Upper lobe of left lung (tissue), 4 donors: ENCODE results near the gene NPIPA8.
"Not testable (repeated sequence)": the region's sequence is repeated elsewhere in the genome, so short reads cannot be mapped to it uniquely, and the experiment has no call there.

Experiments
- CTCF ChIP-seq, 6 experiments: fragments of 450-650 bp in 4 of 6; fragments of 200-600 bp in 2 of 6; sonication (generic) in 2 of 6; IDR thresholded peaks; one replicate each; pipeline ENCODE4 v1.5.1; 2016 to 2019; ENCODE audit warnings: antibody characterized with exemption in 6 of 6
- EP300 ChIP-seq, 4 donors: sonication (generic); formaldehyde crosslinking; IDR thresholded peaks; one replicate each; pipeline ENCODE4 v1.5.1; 2017; ENCODE audit warnings: antibody characterized with exemption in 4 of 4, control low read depth in 2 of 4
- POLR2A ChIP-seq, 4 donors: fragments of 450-650 bp; IDR thresholded peaks; one replicate each; pipeline ENCODE4 v1.5.1; 2016 to 2017; ENCODE audit warnings: antibody characterized with exemption in 4 of 4, mild to moderate bottlenecking in 2 of 4
- POLR2AphosphoS5 ChIP-seq, 2 donors: sonication (generic); formaldehyde crosslinking; IDR thresholded peaks; one replicate each; pipeline ENCODE4 v1.5.1; 2017; ENCODE audit warnings: antibody characterized with exemption in 2 of 2

- TF ChIP-seq CTCF, POLR2AphosphoS5, EP300, POLR2A (IDR thresholded peaks at IDR 0.05): not testable (repeated sequence)
Measured at GRCh38 chr16:18344634-18345033, 8.1 kb upstream of the NPIPA8 start.
